Activated CD8-positive, alpha-beta memory T cell treated with anti-CD3 and anti-CD28 coated beads, Interleukin-2, amount 50 U/mL, for 48 hours (primary cell): ENCODE results near the gene SOX2.

ENCODE experiments used
- DNase-seq: peaks from one replicate; pipeline ENCODE4 v3.0.0-alpha.2; 2020

Gene SOX2

DNA sequence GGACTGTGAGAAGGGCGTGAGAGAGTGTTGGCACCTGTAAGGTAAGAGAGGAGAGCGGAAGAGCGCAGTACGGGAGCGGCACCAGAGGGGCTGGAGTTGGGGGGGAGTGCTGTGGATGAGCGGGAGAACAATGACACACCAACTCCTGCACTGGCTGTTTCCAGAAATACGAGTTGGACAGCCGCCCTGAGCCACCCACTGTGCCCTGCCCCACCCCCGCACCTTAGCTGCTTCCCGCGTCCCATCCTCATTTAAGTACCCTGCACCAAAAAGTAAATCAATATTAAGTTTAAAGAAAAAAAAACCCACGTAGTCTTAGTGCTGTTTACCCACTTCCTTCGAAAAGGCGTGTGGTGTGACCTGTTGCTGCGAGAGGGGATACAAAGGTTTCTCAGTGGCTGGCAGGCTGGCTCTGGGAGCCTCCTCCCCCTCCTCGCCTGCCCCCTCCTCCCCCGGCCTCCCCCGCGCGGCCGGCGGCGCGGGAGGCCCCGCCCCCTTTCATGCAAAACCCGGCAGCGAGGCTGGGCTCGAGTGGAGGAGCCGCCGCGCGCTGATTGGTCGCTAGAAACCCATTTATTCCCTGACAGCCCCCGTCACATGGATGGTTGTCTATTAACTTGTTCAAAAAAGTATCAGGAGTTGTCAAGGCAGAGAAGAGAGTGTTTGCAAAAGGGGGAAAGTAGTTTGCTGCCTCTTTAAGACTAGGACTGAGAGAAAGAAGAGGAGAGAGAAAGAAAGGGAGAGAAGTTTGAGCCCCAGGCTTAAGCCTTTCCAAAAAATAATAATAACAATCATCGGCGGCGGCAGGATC is at the start of gene SOX2:
SOX2 (plus strand) TSS at position 601 of the 811 bp plus-strand sequence. CDS start 436 bp downstream, outside the sequence.
- no peak for DNase-seq

- no peak for DNase-seq
Measured at GRCh38 chr3:181683563-181683962, 28.2 kb upstream of the SOX2 start.

DNA sequence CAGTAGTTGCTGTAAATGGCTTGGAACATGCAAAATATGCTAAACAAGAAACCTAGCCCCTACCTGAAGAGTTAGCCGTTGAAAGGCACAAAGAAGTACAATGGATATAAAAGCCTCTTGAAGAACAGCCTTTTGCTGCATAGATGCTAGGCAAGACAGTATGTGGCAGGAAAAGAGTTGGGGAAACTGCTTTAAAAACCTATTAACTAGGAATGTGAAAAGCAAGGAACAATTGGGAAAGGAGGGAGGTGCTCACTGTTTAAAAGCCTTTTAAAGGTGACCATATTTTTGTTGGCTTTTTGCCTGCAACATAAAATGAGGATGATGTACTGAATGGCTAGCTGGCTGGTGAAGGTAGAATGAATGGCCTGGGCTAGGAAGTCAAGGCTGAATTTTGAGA is 24.5 kb upstream of the SOX2 start:
- no peak for DNase-seq

- DNase-seq: no peak
Measured at GRCh38 chr3:181687731-181688130, 24.0 kb upstream of the SOX2 start.

DNA sequence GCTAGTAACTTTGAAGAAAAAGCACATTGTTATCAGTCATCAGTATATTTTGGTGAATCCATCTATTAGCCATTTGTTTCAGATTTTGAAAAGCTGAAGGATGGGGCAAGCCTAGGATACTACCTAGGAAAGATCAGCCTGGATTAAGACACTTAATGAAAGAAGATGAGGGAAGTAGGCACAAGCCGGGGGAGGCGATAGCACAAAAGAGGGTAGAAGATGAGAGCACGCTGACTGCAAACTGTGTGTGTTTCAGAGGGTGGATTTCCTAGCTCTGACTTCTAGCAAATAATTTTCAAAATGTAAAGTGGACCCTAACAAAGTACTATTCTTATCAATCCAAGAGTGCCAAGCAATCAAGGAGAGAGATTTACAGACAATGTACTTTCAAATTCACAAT is 22.2 kb upstream of the SOX2 start:
- no peak for DNase-seq

GRCh38 chr3:181690769-181691168 is 21.0 kb upstream of the SOX2 start:
- DNase-seq: no peak

DNA sequence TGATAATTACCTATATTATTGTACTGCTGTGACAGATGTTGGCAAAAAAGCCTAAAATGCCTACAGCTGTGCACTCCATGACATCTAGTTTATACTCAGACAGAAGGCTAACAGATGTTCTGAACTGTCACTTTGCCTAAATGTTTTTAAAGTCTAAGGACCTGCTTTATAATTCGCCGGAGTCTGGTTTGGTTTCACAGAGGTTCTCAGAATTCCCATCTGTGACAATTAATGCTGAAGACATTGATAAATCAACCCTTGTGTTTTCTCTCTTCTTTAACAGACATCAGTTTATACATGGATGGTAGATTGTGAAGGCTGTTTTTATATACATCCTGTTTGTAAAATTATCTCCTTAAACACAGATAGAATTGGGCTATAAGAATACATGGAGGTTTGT is 19.8 kb upstream of the SOX2 start:
- no peak for DNase-seq

DNA sequence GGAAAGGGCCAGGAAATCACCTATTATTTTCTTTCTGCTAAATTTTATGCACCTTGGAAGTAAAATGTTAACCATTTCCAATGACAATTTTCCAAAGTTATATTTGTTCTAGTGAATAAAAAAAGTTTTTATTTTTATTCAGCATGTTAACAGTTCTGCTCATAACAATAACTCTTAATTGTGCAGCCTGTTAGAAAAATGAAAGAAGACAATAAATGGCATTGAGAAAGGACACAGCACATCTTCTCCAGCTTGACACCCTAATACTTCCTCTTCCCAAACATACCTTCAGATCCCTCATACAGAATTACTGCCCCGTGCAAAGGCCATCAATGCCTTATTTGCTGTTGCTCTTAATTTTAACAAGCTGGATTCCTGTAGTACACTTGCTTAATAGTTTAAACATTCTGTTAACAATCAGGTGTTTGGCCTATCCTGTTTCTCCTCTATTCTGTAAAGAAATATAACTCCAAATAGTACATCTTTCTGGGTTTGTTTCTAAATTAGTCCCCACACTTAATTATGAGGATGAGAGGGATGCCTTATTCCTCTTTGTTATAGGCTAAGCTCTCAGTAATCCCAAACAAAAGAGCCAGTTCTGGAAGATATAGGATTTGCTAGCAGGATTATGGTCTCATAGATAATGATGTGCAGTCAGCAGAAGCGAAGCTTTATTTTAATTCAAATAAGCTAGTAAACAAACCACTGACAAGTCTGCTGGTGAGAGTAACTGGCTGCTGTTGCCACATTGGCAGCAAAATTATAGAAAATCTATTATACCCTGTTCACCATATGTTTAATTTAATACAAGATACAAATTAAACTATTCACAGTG is 19.2 kb upstream of the SOX2 start:
- DNase-seq: no peak

DNA sequence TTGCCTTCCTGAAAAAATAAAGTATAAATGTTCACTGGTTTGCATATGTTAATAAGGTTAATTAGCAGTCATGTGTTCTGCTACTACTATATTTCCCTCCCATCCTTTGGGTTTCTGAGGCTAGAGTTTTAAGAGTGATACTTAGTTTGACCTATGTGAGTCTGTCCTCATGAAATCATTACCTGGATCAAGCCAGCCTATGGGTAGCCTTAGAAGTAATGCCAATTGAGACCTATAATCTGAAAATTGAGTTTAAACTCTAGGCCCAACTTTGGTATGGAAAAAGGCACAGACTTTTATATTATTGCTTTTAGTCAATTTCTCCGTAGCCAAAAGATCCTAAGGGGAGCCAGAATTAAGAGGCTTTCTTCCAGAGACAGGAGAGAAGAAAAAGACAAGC is 18.4 kb upstream of the SOX2 start:
- no peak for DNase-seq

DNA sequence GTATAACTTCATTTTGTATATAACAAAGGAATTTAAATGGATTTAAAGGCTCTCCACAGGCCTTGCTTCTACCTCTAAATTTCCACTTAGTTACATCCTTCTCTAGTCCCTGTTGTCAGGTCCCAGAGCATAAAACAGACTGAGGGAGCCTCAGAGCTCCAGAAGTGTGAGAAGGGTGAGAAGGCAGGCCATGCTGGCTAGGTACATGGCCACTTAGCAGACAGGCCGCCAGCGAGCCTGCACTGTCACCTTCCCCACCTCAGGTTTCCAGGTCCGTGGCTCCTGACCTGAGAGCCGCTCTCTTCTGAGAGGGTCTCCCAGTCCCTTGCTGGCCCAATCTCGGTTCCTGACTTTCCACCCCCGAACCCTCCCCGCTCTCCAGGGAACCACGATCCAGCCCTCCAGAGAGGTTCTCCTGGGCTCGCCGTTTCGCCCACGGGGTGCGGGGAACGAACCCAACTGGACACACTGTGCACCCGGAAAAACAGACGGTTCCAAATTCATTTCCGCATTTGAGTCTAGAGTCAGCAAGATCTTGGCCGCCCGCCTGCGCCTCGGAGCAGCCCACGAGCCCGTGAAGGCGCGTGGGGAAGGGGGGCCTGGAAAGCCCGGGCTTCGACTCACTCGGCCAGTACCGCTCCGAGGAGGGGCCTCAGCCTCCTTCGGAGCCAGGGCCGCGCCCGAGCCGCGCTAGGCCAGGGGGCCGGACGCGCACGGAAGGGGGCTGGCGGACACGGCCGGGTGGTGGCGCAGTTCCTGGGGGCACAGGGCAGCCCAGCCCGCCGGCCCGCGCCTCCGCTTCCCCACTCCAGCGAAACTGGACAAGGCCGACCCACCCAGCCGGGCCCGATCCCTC is 16.7 kb upstream of the SOX2 start:
- no peak for DNase-seq

GRCh38 chr3:181695661-181696491 is 15.8 kb upstream of the SOX2 start:
- DNase-seq: no peak

GRCh38 chr3:181696626-181697230 is 15.0 kb upstream of the SOX2 start:
- DNase-seq: no peak

DNA sequence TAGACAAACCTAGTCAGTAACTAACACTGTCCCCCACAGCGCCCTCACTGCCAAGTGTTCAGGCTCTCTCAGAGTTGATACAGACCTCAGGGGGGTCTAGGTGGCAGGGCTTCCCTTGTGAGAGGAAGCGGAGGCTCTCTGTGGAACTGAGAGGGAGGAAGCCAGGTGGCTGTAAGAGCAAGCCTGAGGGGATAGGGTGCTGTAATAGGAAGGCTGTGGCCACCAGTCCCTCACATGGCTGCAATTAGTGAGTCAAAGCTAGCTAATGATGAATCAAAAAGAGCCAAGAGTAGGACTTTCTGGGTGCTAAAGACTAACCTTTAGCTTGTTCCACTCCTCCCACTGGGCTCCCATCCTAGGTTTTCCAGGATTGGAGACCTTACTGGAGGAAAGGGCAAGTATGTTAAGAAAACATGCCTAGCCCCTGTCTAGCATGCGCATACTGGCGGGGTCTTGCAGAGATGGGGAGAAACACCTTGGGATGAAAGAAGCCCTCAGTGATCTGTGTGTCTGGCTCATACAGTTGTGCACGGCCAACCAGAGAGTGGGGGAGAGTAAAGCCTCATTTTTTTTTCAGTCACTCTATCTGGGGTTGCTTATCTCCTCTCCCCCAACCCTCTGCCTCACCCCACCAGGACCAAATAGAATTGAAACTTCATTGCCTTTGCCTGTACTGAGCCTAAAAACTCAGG is 13.3 kb upstream of the SOX2 start:
- no peak for DNase-seq

DNA sequence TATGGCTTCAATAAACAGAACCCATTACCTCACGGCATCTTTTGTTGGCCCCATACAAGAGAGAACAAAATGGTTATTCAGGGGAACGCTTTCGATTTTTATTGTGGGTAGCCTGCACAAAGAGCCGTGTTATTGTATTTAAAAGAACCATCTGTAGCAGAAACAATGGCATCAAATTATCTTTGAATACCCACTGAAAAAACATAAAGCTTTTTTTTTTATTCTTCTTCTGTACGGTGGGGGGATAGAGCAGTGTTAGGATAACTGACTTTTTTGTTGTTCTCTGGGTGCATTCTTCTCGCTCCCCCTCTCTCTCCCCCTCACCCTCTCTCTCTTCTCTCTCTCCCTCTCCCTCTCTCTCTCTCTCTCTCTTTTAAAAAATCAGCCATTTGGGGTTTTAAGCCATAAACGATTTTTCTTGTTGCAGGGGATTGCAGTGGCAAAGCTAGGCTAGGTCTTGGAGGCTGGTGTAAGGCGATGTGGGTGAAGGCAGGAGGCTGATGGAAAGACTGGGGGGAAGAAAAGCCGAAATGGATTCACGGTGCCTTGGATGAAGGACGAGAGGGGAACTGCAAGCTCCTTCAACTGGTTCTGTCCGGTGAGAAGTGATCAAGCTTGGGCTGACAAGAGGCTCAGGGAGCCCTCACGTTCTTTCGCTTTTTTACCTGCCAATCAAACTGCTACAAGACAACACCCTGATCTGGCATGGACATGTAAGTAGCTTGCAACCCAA is 12.4 kb upstream of the SOX2 start:
- DNase-seq: no peak

- DNase-seq: no peak
Measured at GRCh38 chr3:181700168-181701087, 11.3 kb upstream of the SOX2 start.

DNA sequence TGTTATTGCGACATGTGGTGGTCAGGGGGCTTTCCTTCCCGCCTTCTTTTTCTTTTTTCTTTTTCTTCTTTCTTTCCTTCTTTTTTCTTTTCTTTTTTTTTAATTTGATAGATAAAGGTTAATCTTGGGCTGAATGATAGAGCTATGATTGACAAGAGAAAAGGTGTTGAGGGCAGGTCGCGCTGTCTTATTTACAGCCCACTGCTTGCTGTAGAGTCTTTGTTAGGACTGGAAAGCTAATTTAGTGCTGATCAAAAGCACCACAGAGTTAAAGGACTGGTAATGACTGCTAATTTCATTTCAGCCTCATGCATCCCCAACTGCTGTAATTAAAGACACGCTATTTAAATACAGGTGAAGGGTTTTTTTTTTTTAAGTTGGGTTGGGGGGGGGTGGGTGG is 10.6 kb upstream of the SOX2 start:
- DNase-seq: no peak

GRCh38 chr3:181703601-181704420 is 7.9 kb upstream of the SOX2 start:
- no peak for DNase-seq

GRCh38 chr3:181704421-181705085 is 7.2 kb upstream of the SOX2 start:
- DNase-seq: no peak
